K562 (cell line): ENCODE results near the gene ACER1. TPM values are rescaled to one million over a fixed set of nuclear protein-coding genes. Genes with fewer than 3 reads are reported as not detected.
A peak's percentile ranks its signal among the peaks of the same experiment; 100 is the strongest.

Experiments used
- ARID4B ChIP-seq: sonication (generic); formaldehyde crosslinking; IDR thresholded peaks from 2 replicates; pipeline ENCODE4 v1.8.0; 2022; ENCODE audit warnings: mild to moderate bottlenecking, missing genetic modification reagents
- GATAD2A ChIP-seq: fragments of 450-650 bp; IDR thresholded peaks from 2 replicates; pipeline ENCODE4 v1.6.1; 2017
- HDAC1 ChIP-seq, 2 experiments: fragments of 450-650 bp; IDR thresholded peaks; 2 replicates each; pipeline ENCODE4 v1.6.1; 2016 to 2017; ENCODE audit warnings: inconsistent platforms in 1 of 2, mild to moderate bottlenecking in 1 of 2, moderate library complexity in 1 of 2
- KDM2B ChIP-seq: fragments of 250-450 bp; sonication (Bioruptor Pico); IDR thresholded peaks from 2 replicates; pipeline ENCODE4 v1.8.0; 2021; ENCODE audit warnings: mild to moderate bottlenecking, moderate library complexity
- MBD2 ChIP-seq: sonication (generic); IDR thresholded peaks from 2 replicates; pipeline ENCODE4 v1.6.1; 2016; ENCODE audit warnings: low read depth, borderline replicate concordance
- MED1 ChIP-seq: sonication (generic); formaldehyde crosslinking; IDR thresholded peaks from 2 replicates; pipeline ENCODE4 v1.8.1; 2023; ENCODE audit warnings: missing genetic modification reagents, borderline replicate concordance
- PHF8 ChIP-seq: fragments of 200-600 bp; sonication (generic); IDR thresholded peaks from 2 replicates; pipeline ENCODE4 v1.6.1; 2012; ENCODE audit warnings: mixed run types, mild to moderate bottlenecking, inconsistent platforms, low read length, moderate library complexity, borderline replicate concordance
- RAD21 ChIP-seq, 2 experiments: fragments of 250-450 bp in 1 of 2; fragments of 450-650 bp in 1 of 2; sonication (Bioruptor Pico) in 1 of 2; formaldehyde crosslinking in 1 of 2; IDR thresholded peaks in 1 of 2; conservative IDR thresholded peaks in 1 of 2; 2 replicates each; pipeline versions ENCODE4 v1.4.0 to v1.8.0; 2020 to 2022; ENCODE audit warnings: mild to moderate bottlenecking in 2 of 2, moderate library complexity in 1 of 2
- RBM34 ChIP-seq: fragments of 200-400 bp; formaldehyde crosslinking; IDR thresholded peaks from 2 replicates; pipeline ENCODE4 v1.6.1; 2018; ENCODE audit warnings: low read length, borderline replicate concordance; ENCODE audit not compliant: insufficient read depth
- RCOR1 ChIP-seq, 2 experiments: IDR thresholded peaks; 2 replicates each; pipeline ENCODE4 v1.6.1; 2012; ENCODE audit warnings: low read depth in 2 of 2, low read length in 2 of 2, borderline replicate concordance in 1 of 2, improper control_type of control experiment in 1 of 2
- TAF15 ChIP-seq: fragments of 200-400 bp; formaldehyde crosslinking; IDR thresholded peaks from 2 replicates; pipeline ENCODE4 v1.6.1; 2017; ENCODE audit warnings: mild to moderate bottlenecking, low read depth, low read length, moderate library complexity
- TAF7 ChIP-seq: fragments of 450-650 bp; IDR thresholded peaks from 2 replicates; pipeline ENCODE4 v1.6.1; 2016; ENCODE audit warnings: missing genetic modification characterization, missing compliant biosample characterization
- TARDBP ChIP-seq: fragments of 450-650 bp; IDR thresholded peaks from 2 replicates; pipeline ENCODE4 v1.6.1; 2016
- ZNF184 ChIP-seq: sonication (generic); formaldehyde crosslinking; IDR thresholded peaks from 2 replicates; pipeline ENCODE4 v1.5.0; 2020; ENCODE audit warnings: missing genetic modification reagents
- ZNF57 ChIP-seq: fragments of 450-650 bp; formaldehyde crosslinking; IDR thresholded peaks from 2 replicates; pipeline ENCODE4 v1.4.0; 2020; ENCODE audit warnings: mild to moderate bottlenecking, moderate library complexity
- polyA plus RNA-seq, 8 experiments: library from polyadenylated mRNA; depleted of rRNA in 4 of 8; stranded (reverse) in 5 of 8; unstranded in 3 of 8; fragments of >200 nt; fragmentation: Nextera tagmentation in 2 of 8; fragmentation: Illumina TruSeq in 1 of 8; extraction: Ambion mirVana in 2 of 8; extraction: Trizol in 1 of 8; gene quantifications; 2 replicates each; pipeline versions ENCODE4 v1.2.1 to v1.2.3, GENCODE V29; 2011 to 2014; ENCODE audit warnings: inconsistent platforms in 1 of 8, missing spikeins in 1 of 8
- total RNA-seq, 7 experiments: library from RNA; depleted of rRNA in 6 of 7; stranded (reverse); fragments of >200 nt in 6 of 7; fragmentation: Illumina TruSeq in 2 of 7; extraction: Trizol in 2 of 7; gene quantifications; 2 replicates each; pipeline versions ENCODE4 v1.2.1 to v1.2.3, GENCODE V29; 2011 to 2021; ENCODE audit warnings: low replicate concordance in 1 of 7
- TF ChIP-seq, protein P1 (sequence below): sonication (generic); formaldehyde crosslinking; IDR thresholded peaks from 2 replicates; pipeline ENCODE4 v1.8.0; 2023; ENCODE audit warnings: mild to moderate bottlenecking, missing genetic modification reagents
- TF ChIP-seq, protein P2 (sequence below), 2 experiments: fragments of 250-450 bp in 1 of 2; fragments of 450-650 bp in 1 of 2; sonication (Bioruptor Pico) in 1 of 2; IDR thresholded peaks; 2 replicates each; pipeline versions ENCODE4 v1.6.1 to v1.8.0; 2016 to 2021; ENCODE audit warnings: mild to moderate bottlenecking in 2 of 2, moderate library complexity in 2 of 2, missing compliant biosample characterization in 1 of 2, missing genetic modification characterization in 1 of 2

ACER1 gene
- total and polyA plus RNA-seq, 9 of the 15 experiments (the other 6 are each of a cell fraction or from before 2014, with no cell fraction given): not detected

DNA sequence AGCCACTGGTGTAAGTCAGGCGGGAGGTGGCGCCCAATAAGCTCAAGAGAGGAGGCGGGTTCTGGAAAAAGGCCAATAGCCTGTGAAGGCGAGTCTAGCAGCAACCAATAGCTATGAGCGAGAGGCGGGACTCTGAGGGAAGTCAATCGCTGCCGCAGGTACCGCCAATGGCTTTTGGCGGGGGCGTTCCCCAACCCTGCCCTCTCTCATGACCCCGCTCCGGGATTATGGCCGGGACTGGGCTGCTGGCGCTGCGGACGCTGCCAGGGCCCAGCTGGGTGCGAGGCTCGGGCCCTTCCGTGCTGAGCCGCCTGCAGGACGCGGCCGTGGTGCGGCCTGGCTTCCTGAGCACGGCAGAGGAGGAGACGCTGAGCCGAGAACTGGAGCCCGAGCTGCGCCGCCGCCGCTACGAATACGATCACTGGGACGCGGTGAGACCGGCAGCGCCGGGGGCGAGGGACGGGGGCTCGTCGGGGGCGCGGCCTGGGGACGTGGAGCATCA is 39.2 kb upstream of the ACER1 start, which contains the start of gene ALKBH7 (continued):
- TF ChIP-seq ZNF184 (CRISPR knock-in tag): no peak
- no peak for TF ChIP-seq ZNF57
- TF ChIP-seq PHF8: peak; percentile 87; the same call in 1 of the 2 replicates
- 0 out of 2 replicates have a peak, but pooled peaks have one; percentile 26 for TF ChIP-seq GATAD2A
- peak in 1 of 2 experiments; percentile 7; a peak in 1 of 4 replicates for TF ChIP-seq RAD21 (CRISPR knock-in tag; conservative IDR thresholded peaks at IDR 0.05 in 1 of 2, IDR thresholded peaks at IDR 0.05 in 1 of 2)
- TF ChIP-seq TARDBP: peak; percentile 85
- TF ChIP-seq RBM34: no peak
- no peak for TF ChIP-seq RCOR1 (IDR thresholded peaks at IDR 0.05; ENCODE audit: borderline replicate concordance in 1 of 2, low read depth in 2 of 2, low read length in 2 of 2)
- TF ChIP-seq HDAC1 (IDR thresholded peaks at IDR 0.05): peak in 1 of 2 experiments; percentile 72; a peak in 2 of 4 replicates
- peak; percentile 85 for TF ChIP-seq ARID4B (CRISPR knock-in tag)
- TF ChIP-seq, protein P1, sequence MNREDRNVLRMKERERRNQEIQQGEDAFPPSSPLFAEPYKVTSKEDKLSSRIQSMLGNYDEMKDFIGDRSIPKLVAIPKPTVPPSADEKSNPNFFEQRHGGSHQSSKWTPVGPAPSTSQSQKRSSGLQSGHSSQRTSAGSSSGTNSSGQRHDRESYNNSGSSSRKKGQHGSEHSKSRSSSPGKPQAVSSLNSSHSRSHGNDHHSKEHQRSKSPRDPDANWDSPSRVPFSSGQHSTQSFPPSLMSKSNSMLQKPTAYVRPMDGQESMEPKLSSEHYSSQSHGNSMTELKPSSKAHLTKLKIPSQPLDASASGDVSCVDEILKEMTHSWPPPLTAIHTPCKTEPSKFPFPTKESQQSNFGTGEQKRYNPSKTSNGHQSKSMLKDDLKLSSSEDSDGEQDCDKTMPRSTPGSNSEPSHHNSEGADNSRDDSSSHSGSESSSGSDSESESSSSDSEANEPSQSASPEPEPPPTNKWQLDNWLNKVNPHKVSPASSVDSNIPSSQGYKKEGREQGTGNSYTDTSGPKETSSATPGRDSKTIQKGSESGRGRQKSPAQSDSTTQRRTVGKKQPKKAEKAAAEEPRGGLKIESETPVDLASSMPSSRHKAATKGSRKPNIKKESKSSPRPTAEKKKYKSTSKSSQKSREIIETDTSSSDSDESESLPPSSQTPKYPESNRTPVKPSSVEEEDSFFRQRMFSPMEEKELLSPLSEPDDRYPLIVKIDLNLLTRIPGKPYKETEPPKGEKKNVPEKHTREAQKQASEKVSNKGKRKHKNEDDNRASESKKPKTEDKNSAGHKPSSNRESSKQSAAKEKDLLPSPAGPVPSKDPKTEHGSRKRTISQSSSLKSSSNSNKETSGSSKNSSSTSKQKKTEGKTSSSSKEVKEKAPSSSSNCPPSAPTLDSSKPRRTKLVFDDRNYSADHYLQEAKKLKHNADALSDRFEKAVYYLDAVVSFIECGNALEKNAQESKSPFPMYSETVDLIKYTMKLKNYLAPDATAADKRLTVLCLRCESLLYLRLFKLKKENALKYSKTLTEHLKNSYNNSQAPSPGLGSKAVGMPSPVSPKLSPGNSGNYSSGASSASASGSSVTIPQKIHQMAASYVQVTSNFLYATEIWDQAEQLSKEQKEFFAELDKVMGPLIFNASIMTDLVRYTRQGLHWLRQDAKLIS (CRISPR knock-in tag): no peak
- TF ChIP-seq, protein P2, sequence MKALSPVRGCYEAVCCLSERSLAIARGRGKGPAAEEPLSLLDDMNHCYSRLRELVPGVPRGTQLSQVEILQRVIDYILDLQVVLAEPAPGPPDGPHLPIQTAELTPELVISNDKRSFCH (CRISPR knock-in tag; IDR thresholded peaks at IDR 0.05): no peak
- TF ChIP-seq, protein P2 (tag; IDR thresholded peaks at IDR 0.05): no peak
- TF ChIP-seq KDM2B (CRISPR knock-in tag): 0 out of 2 replicates have a peak, but pooled peaks have one; percentile 58
- TF ChIP-seq TAF15: no peak
- peak; percentile 100 for TF ChIP-seq MBD2
- TF ChIP-seq MED1 (CRISPR knock-in tag): no peak
- peak; percentile 80 for TF ChIP-seq TAF7 (tag)
